HTR-8/SVneo (cell line): ENCODE measurements around the gene COQ2.
A peak's percentile ranks its signal among the peaks of the same experiment; 100 is the strongest.
"Not testable (repeated sequence)": the region's sequence is repeated elsewhere in the genome, so short reads cannot be mapped to it uniquely, and the experiment has no call there.

Experiments used
- DNase-seq: peaks from one replicate; pipeline ENCODE4 v3.0.0; 2011; ENCODE audit warnings: low spot score, mixed read lengths; ENCODE audit not compliant: insufficient read length
- FAIRE-seq: peaks from 2 replicates; lab custom pipeline; 2011; peaks lifted over from hg19 to GRCh38; lab: Jason Lieb, UNC

COQ2 gene, protein sequence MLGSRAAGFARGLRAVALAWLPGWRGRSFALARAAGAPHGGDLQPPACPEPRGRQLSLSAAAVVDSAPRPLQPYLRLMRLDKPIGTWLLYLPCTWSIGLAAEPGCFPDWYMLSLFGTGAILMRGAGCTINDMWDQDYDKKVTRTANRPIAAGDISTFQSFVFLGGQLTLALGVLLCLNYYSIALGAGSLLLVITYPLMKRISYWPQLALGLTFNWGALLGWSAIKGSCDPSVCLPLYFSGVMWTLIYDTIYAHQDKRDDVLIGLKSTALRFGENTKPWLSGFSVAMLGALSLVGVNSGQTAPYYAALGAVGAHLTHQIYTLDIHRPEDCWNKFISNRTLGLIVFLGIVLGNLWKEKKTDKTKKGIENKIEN

DNA sequence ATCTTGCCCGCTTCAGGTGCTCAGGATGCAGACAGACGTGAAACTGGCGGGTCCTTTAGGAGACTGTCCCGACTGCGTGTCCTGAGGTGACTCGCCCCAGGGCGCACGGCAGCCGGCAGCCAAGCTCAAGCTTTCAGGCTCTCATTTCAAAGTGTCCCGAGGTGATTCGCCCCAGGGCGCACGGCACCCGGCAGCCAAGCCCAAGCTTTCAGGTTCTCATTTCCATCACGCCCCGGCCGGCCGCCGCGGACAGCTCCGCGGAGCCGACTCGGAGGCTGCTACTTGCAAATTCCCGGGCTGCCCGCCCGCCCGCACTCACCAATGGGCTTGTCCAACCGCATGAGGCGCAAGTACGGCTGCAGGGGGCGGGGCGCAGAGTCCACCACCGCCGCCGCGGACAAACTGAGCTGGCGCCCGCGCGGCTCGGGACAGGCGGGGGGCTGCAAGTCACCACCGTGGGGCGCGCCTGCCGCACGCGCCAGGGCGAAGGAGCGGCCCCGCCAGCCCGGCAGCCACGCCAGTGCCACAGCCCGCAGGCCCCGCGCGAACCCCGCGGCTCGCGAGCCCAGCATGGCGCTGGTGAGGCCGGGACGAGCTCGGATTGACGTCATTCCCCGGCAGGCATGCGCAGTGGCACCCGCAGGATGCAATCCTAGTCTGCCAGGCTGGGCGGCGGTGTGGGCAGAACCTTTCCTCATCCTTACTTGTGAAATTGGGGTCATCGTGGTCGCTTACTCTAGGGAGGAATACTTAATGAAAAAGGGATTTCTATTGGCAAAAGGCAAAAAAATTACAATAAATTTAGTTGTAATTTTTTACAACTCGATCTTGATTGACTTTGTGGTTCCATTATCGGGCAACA, at the start of gene COQ2:
Gene COQ2, minus strand, starts transcription at position 606 of the 862 bp plus-strand sequence. Its CDS starts 34 bp downstream, at position 572.
- FAIRE-seq: peak; percentile 52
- DNase-seq: peak; percentile 87

DNA sequence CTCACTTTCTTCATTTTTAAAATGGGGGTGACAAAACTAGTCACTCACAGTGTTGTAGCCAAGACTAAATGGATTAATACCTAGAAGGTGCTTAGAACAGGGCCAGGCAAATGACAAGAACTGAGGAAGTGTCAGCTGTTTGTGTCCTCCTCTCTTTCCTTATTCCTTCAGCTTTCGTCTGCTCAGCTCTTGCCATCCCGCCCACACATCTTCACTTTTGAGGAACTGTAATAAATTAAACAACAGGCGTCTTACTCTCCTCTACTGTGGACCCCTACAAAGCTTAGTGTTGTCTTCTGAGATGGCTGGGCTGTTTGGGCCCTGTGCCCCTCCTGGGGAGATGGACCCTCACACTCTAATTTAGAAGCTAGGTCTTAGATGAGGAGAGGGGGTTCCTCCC, 47.4 kb upstream of the COQ2 start:
- FAIRE-seq: no peak
- DNase-seq: no peak

DNA sequence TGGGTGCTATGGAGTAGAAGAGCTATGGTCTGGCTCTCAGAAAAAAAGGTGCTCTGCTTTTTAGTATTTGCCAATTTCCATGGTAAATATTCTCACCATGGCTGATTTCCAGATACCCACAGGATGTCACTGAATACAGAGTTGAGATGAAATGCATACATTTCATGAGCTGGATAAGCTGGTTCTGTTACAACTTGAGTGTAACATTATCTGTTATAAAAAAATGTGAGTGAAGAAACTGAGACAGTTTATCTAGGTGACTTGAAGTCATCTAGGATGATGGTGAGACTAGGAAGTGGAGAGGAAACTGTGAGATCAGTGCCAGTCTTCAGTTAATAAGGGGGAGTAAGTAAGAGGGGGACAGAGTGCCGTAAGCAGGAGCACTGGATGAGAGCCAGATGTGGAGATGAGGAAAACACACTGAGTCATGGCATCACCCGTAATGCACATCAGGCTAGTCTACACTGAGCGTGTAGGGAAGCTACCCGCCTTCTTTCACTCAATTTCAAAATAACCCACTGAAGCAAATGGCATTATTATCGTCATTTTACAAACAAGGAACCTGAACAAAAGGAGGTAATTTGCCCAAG, 45.0 kb upstream of the COQ2 start:
- DNase-seq (no peak), FAIRE-seq (no peak)

DNA sequence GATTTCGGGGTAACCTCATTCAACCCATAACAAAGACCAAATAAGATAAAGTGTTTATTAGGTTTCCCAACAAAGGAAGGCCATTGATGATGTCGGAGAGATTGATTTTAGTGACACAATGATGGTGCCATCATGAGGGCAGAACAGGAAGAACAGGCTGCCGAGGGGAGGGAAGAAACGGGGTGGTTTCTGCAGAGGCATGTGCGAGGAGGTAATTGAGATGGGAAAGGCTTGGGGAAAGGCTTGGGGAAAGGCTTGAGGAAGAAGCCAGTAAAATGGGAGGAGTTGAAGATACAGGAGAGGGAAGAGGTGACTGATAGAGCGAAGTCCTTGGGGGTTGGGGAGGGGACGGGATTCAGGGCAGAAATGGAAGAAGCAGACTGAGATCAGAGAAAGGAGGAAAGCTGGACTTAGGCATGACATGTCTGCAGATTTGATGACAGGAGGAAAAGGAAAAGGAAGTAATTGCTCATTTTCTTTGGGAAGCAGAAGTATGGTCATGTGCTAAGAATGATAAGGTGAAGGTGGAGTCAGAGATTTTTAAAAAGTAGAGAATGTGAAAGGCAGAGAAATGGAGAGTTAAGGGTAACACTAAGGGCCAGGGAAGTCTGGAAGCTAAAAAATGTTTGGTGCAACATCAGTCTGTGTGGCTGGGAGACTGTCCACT, 44.1 kb upstream of the COQ2 start:
- DNase-seq: no peak
- FAIRE-seq: no peak

DNA sequence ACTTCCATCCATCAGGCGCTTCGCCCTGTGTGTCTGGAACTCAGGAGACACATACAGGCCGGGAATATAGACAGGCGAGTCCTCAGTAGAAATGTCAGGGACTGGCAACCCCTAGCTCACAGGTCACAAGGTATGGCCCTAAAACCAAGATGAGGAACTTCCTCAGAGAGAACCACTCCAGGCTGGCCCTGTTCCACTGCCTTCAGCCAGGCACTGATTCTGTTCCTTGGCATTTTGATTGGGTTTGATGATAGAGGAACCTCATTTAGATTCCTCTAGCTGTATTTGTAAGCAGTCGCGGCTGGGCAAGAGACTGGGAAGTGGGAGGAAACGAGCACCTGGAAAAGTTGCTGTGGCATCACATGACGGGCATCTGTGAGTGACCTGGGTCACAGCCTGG, 41.9 kb upstream of the COQ2 start:
- FAIRE-seq (no peak), DNase-seq (no peak)

DNA sequence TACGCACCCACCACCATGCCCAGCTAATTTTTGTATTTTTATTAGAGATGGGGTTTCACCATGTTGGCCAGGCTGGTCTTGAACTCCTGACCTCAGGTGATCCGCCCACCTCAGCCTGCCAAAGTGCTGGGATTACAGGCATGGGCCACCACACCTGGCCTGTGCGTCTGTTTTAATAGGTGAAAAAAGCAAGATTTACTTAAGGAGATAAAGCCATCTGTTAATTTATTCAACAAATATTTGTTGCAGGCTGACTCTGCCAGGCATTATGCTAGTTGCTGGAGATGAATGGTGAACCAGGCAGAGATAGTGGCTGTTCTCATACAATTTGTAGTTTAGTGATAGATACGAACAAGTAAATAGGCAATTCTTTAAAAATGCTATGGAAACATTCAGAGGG, 40.7 kb upstream of the COQ2 start:
- not testable (repeated sequence) for DNase-seq, FAIRE-seq

DNA sequence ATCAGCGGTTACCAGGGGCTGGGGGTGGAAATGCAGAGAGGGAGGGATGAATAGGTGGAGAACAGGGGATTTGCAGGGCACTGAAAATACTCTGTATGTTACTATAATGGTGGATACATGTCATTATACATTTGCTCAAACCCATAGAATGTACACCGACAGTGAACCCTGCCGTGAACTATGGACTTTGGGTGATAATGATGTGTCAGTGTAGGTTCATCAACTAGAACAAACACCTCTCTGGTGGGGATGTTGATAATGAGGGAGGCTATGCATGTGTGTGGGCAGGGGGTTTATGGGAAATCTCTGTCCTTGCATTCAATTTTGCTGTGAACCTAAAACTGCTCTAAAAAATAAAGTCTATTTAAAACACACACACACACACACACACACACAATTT, 38.5 kb upstream of the COQ2 start:
- no peak for FAIRE-seq

DNA sequence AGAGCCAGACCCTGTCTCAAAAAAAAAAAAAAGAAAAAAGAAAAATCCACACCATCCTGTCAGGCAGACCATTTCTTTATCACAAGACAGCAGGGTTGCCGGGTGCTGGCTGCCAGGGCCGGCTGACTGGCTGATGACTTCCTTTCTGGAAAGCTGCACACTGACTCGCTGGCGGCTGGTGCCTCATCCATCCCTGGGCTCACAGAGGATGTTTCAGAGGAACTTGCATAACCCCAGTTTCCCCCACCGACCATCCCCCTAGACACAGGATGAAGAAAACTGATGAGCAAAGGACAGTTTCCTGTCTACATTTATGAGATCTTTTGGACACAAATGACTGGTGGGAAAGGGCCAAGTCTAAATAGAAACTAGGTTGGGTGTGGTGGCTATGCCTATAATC, 36.0 kb upstream of the COQ2 start:
- FAIRE-seq: no peak
- peak; percentile 18 for DNase-seq

More for the DNA sequence above, 38.5 kb upstream of the COQ2 start:
- no peak for DNase-seq

DNA sequence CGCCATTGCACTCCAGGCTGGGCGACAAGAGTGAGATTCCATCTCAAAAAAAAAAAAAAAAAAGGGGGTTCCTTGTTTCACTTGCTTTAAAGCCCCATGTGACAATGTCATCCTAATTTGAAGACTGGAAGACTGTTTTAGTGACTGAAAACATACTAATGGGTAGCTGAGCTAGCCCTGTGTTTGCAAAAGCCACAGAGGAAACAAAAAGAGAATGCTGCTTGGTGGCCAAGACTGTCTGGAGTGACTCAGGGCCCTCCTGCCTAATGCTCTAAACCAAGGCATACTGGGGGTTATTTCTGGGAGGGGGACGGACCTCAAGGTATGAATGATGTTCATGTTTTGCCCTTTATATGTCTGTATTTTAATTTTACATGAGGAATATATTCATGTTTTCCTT, 34.1 kb upstream of the COQ2 start:
- no peak for FAIRE-seq
- no peak for DNase-seq

DNA sequence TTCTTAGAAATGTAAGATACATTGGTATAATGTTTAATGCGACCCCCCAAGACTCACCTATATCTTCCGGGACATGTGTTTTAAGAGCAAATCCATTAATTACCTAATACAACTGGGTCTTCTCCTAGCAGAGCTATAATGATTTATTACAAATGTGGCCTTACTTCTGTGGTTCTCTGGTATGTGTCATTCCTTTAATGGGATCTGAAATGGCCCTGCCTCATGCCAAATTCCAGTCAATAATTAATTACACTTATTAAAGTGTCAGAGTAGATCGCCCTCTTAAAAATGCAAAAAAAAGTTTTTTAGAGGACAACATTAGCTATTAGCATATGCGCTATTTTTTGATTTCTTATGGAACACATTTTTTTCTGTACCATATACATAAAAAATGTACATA, 33.1 kb upstream of the COQ2 start:
- no peak for DNase-seq
- FAIRE-seq: no peak

DNA sequence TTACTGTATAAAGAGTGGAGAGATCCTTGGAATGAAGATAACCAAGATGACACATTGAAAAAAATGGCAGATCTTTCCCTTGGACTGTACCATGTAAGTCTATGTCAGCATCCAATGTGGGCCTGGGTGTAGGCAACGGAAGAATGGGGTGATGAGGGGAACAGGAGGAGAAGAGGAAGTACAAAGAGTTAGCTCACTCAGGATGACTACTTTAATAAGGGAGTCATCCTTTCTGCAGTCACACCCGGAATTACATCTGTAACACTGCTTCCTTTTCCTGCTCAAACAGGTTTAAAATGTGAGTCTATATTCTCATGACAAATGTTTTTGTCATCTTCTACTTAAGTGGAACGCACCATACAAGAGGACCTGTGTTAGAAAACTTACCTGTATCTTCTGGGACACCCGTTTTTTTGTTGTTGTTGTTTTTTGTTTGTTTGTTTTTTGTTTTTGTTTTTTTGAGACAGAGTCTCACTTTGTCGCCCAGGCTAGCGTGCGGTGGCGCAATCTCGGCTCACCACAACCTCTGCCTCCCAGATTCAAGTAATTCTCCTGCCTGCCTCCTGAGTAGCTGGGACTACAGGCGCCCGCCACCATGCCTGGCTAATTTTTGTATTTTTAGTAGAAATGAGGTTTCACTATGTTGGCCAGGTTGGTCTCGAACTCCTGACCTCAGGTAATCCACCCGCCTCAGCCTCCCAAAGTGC, 32.0 kb upstream of the COQ2 start:
- DNase-seq: no peak

DNA sequence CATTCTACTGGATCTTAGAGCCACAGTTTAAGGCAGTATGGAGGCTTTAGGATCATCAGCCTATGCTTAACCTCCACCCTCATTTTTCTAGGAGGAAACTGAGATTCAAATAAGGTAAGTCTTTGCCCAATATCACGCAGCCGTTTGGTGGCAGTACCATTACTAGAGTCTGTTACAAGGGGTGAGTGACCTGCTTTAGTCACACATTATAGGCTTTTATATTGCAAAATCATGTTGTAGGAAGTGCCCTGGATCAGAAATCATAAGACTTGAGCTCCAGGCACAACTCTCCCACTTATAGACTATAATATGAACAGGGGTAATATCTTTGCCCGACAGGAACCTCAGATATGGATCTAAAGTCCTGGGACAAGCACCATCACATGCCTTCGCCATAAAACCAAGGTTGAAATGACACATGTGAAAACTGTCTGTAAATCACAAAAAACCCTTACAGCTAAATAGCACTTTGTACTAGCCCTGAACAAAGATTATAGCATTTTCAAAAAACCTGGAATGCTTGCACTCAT, 30.8 kb upstream of the COQ2 start:
- no peak for FAIRE-seq
- DNase-seq: no peak

More for the DNA sequence above, 32.0 kb upstream of the COQ2 start:
- no peak for FAIRE-seq

DNA sequence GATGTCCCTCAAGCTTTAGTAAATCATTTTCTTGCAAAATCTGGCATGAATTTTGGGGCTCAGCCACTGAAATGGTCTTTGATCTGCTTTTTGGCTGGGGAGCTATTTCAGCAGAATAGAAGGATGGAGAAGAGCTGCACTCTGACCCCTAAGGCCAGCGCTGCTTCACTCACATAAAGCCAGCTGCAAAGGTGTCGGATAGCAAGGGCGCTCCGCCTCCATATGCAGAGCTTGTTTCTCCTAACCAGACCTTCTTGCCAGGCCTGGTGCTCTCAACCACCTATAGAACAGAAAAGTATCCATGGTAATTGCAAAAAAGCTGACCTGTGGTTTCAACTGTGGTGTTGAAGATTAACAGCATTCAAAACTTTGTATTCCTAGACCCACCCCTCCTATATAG, 24.1 kb upstream of the COQ2 start:
- no peak for FAIRE-seq

DNA sequence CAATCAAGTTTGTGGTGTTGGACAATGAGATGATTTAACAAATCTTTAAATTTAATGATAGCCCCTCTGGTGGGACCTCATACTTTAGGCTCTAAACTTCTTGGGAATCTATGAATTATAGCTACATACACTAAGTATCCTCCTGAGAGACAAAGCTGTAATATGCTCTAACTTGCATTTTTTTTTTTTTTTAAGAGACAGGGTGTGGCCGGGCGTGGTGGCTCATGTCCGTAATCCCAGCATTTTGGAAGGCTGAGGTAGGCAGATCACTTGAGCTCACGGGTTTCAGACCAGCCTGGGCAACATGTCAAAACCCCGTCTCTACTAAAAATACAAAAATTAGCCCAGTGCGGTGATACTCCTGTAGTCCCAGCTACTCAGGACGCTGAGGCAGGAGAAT, 23.3 kb upstream of the COQ2 start:
- FAIRE-seq: no peak
- DNase-seq: no peak

More for the DNA sequence above, 24.1 kb upstream of the COQ2 start:
- DNase-seq: no peak

DNA sequence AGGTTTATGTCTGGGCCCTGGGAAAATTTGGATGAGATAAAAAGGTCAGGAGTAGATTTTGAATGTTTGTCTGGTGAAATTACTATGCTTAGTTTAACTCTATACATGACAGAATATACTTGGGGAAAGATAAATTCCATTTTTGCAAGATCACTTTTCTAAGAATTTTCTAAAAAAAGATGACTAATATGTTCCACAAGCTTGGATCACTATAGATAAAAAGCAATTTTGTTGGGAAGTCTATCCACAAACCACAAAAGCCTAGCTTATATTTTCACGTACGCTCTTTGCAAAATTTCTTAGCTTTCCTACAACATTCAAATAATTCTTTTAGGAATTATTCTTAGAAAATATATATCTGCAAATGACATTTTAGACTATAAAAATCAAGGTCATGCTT, 20.6 kb upstream of the COQ2 start:
- no peak for FAIRE-seq
- no peak for DNase-seq

DNA sequence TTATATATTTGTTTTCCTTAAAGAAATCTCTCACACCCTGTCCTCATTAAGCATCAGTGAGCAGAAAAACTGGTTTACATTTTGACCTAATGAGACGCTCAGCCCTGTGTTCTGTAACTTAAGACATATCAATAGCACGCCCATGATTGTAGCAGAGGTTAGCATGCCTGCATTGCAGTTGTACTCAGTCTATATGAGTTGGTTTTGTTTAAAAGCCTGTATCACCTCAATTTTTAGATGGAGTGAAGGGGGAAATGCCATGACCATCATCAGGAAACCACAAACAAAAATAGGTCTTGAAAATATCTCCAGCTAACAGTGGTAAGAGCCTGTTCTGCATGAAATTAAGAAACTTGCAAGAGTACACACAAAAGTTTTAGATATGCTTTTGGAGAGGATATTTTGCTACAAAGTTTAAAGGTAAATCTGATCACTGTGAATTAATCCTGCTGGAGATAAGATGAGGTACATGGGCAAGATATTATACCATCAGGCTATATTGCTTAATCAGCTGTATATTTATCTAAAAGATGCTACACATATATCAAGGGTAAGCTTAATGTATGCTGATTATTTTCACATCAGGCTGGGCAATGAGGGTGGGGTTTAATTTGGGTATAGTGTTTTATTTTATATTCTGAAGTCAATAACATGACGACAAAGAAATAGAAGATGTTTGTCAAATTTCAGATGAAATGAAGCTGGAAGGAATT, 13.1 kb upstream of the COQ2 start:
- DNase-seq (no peak), FAIRE-seq (no peak)

DNA sequence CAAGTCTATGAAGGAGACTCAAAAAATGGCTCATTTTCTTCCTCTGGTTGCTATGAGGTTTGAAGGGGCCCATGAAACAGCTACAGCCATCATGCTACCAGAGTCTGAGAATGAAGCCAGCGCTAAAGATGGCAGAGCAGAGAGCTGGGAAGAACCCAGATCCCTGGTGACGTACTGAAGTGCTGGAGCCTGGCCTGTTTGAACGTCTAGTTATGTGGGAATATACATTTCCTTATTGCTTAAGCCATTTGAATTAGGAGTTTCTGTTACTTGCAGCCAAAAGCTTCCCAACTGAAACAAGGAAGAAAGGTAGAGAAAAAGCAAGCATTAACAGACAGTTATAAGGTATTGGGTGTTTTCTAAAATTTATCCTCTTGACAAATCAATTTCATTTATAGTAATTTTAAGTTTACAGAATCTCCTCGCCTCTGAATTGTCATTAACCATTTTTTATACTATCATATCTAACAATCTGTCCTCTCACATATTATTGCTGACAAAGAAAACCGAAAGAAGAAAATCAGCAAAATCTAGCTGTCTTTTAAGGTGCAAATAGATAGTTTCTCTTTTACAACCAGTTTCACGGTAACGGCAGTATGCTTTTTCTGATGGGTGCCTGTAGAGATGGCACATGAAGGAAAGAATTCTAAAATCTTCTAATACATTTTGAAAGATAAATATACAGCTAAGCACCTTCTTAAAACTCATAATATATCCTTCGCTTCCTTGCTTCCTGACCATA, 8.9 kb upstream of the COQ2 start:
- DNase-seq (no peak), FAIRE-seq (no peak)

DNA sequence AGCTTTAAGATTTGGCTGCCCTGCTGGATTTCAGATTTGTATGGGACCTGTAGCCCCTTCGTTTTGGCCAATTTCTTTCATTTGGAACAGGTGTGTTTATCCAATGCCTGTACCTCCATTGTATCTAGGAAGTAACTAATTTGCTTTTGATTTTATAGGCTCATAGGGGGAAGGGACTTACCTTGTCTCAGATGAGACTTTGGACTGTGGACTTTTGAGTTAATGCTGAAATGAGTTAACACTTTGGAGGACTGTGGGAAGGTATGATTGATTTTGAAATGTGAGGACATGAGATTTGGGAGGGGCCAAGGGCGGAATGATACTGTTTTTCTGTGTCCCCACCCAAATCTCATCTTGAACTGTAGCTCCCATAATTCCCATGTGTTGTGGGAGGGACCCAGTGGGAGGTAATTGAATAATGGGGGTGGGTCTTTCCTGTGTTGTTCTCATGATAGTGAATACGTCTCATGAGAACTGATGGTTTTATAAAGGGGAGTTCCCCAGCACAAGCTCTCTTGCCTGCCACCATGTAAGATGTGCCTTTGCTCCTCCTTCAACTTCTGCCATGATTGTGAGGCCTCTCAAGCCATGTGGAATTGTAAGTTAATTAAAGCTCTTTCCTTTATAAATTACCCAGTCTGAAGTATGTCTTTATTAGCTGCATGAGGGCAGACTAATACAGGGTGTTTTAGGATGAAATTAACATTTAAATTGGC, 5.6 kb upstream of the COQ2 start:
- DNase-seq, FAIRE-seq: not testable (repeated sequence)
